CD4-positive, alpha-beta T cell treated with Interferon alpha-2 for 1 hour (primary cell): ENCODE data around the gene KIAA1191.
"Not testable (repeated sequence)": the region's sequence is repeated elsewhere in the genome, so short reads cannot be mapped to it uniquely, and the experiment has no call there.

ENCODE experiments used
- DNase-seq, 2 donors: peaks; one replicate each; pipeline ENCODE4 v3.0.0-alpha.2; 2020 to 2022

The KIAA1191 gene

DNA sequence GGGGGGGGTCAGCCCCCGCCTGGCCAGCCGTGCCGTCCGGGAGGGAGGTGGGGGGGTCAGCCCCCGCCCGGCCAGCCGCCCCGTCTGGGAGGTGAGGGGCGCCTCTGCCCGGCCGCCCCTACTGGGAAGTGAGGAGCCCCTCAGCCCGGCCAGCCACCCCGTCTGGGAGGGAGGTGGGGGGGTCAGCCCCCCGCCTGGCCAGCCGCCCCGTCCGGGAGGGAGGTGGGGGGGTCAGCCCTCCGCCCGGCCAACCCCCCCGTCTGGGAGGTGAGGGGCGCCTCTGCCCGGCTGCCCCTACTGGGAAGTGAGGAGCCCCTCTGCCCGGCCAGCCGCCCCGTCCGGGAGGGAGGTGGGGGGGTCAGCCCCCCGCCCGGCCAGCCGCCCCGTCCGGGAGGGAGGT is 56.2 kb downstream of the KIAA1191 start:
- DNase-seq = not testable (repeated sequence)
